ENCODE data around the gene PILRB. TPM values are rescaled to one million over a fixed set of nuclear protein-coding genes. Genes with fewer than 3 reads are reported as not detected.
A peak's percentile ranks its signal among the peaks of the same experiment; 100 is the strongest.
"Not testable (repeated sequence)": the region's sequence is repeated elsewhere in the genome, so short reads cannot be mapped to it uniquely, and the experiment has no call there.

The PILRB gene
- total and polyA plus RNA-seq, 7 donors, result 11.2 to 19.2 (median 13.4) TPM

GRCh38 chr7:100373261-100373831 is 15.4 kb downstream of the PILRB start, which contains the start of gene PILRA:
TSS of gene PILRA (plus strand) at chr7:100373487. CDS start at chr7:100373657, 170 bp downstream.
- Histone ChIP-seq H3K4me3 (no peak within 1 kb of the TSS), H3K9me3 (no peaks in the 10 kb centered on the region), H3K27ac (peak within 1 kb of the TSS; percentile 9), H3K27me3 (ENCODE audit: insufficient read depth in 3 of 3, low read length in 2 of 3) (no peaks in the 10 kb centered on the region), H3K36me3 (ENCODE audit: insufficient read depth in 1 of 2, low read depth in 1 of 2) (peaks cover 0 to 13% of the 10 kb centered on the region in 2 donors), H3K4me1 (no peaks in the 10 kb centered on the region)
- TF ChIP-seq CTCF (IDR thresholded peaks at IDR 0.05), result no peak
- WGBS, 3 donors, result 44 to 67% (median 47%) methylated on average over 11 to 12 of the region's 12 CpGs
- DNase-seq, result peak in 1 of 2 donors; percentile 56
- intact Hi-C loops (cut with DNase I), result no loop called here
- peak in 3 of 4 donors; percentile 18 to 41 (median 23) for ATAC-seq

GRCh38 chr7:100373870-100374598 is 16.1 kb downstream of the PILRB start:
- ATAC-seq (peak in 1 of 4 donors; percentile 22), DNase-seq (peak in 1 of 2 donors; percentile 39)
- H3K4me1 ChIP-seq; intact Hi-C loops (cut with DNase I); H3K9me3 ChIP-seq; H3K27ac ChIP-seq; H3K36me3 ChIP-seq (ENCODE audit: insufficient read depth in 1 of 2, low read depth in 1 of 2); H3K4me3 ChIP-seq; H3K27me3 ChIP-seq (ENCODE audit: insufficient read depth in 3 of 3, low read length in 2 of 3): not testable (repeated sequence)
- WGBS, 3 donors, result 70 to 74% (median 74%) methylated on average over 15 of the region's 15 CpGs

GRCh38 chr7:100374601-100375000 is 16.7 kb downstream of the PILRB start:
- H3K27ac ChIP-seq, result no peak overlapping the region
- WGBS, 3 donors, result 81 to 85% (median 83%) methylated on average over 5 of the region's 5 CpGs
- no peak for TF ChIP-seq CTCF (IDR thresholded peaks at IDR 0.05)
- no peak for ATAC-seq
- intact Hi-C loops (cut with DNase I), result no loop called here
- H3K36me3 ChIP-seq (ENCODE audit: insufficient read depth in 1 of 2, low read depth in 1 of 2), result peaks cover 0 to under 1% of the 10 kb centered on the region in 2 donors
- no peak overlapping the region for H3K4me3 ChIP-seq
- H3K4me1 ChIP-seq, result no peaks in the 10 kb centered on the region
- no peaks in the 10 kb centered on the region for H3K9me3 ChIP-seq
- no peaks in the 10 kb centered on the region for H3K27me3 ChIP-seq (ENCODE audit: insufficient read depth in 3 of 3, low read length in 2 of 3)
- peak in 1 of 2 donors; percentile 20 for DNase-seq

GRCh38 chr7:100376066-100376465 is 18.1 kb downstream of the PILRB start:
- DNase-seq (no peak), ATAC-seq (no peak)
- no peak overlapping the region for H3K4me3 ChIP-seq
- no peaks in the 10 kb centered on the region for H3K36me3 ChIP-seq (ENCODE audit: insufficient read depth in 1 of 2, low read depth in 1 of 2)
- TF ChIP-seq CTCF (IDR thresholded peaks at IDR 0.05), result no peak
- 92 to 99% (median 94%) methylated on average over 3 of the region's 3 CpGs for WGBS, 3 donors
- intact Hi-C loops (cut with DNase I), result no loop called here
- no peaks in the 10 kb centered on the region for H3K27me3 ChIP-seq (ENCODE audit: insufficient read depth in 3 of 3, low read length in 2 of 3)
- no peaks in the 10 kb centered on the region for H3K9me3 ChIP-seq
- H3K4me1 ChIP-seq, result no peaks in the 10 kb centered on the region
- no peak overlapping the region for H3K27ac ChIP-seq

GRCh38 chr7:100378114-100378755 is 20.3 kb downstream of the PILRB start:
- Histone ChIP-seq H3K9me3 (no peaks in the 10 kb centered on the region), H3K4me3 (no peak overlapping the region), H3K27me3 (ENCODE audit: insufficient read depth in 3 of 3, low read length in 2 of 3) (no peaks in the 10 kb centered on the region), H3K36me3 (ENCODE audit: insufficient read depth in 1 of 2, low read depth in 1 of 2) (no peaks in the 10 kb centered on the region), H3K27ac (no peak overlapping the region), H3K4me1 (no peaks in the 10 kb centered on the region)
- ATAC-seq (no peak), DNase-seq (no peak)
- 87 to 90% (median 88%) methylated on average over 4 of the region's 4 CpGs for WGBS, 3 donors
- TF ChIP-seq CTCF (IDR thresholded peaks at IDR 0.05), result no peak
- intact Hi-C loops (cut with DNase I), result no loop called here

Measured in psoas muscle (tissue), 8 donors.